Progenitor cell of endocrine pancreas (in vitro differentiated cells): ENCODE measurements around the gene LCE4A. TPM values are rescaled to one million over a fixed set of nuclear protein-coding genes. Genes with fewer than 3 reads are reported as not detected.

Experiments used
- DNase-seq: peaks from one replicate; pipeline ENCODE4 v3.0.0; 2021; ENCODE audit warnings: low spot score; ENCODE audit not compliant: unreplicated experiment
- H3K27ac Mint-ChIP-seq: 2 replicates; pipeline ENCODE4 v1.8.0; 2021; ENCODE audit warnings: mild to moderate bottlenecking, moderate library complexity, mixed read lengths
- H3K27me3 Mint-ChIP-seq: 2 replicates; pipeline ENCODE4 v1.8.0; 2021; ENCODE audit warnings: mixed read lengths
- H3K36me3 Mint-ChIP-seq: 2 replicates; pipeline ENCODE4 v1.8.0; 2022; ENCODE audit warnings: mixed read lengths; ENCODE audit not compliant: insufficient read depth
- H3K4me1 Mint-ChIP-seq: 2 replicates; pipeline ENCODE4 v1.8.0; 2021; ENCODE audit warnings: low read depth, mixed read lengths
- H3K4me3 Mint-ChIP-seq: 2 replicates; pipeline ENCODE4 v1.8.0; 2021; ENCODE audit warnings: low read depth, mild to moderate bottlenecking, moderate library complexity, mixed read lengths
- H3K9me3 Mint-ChIP-seq: 2 replicates; pipeline ENCODE4 v1.8.0; 2021; ENCODE audit warnings: low read depth, mixed read lengths
- CTCF ChIP-seq: fragments of 200-600 bp; sonication (generic); IDR thresholded peaks from one replicate; pipeline ENCODE4 v1.5.0; 2021; ENCODE audit warnings: antibody characterized with exemption, mild to moderate bottlenecking; ENCODE audit not compliant: unreplicated experiment
- total RNA-seq: library from RNA; stranded (reverse); gene quantifications from 2 replicates; pipeline ENCODE4 v1.2.1, GENCODE V29; 2021

Gene LCE4A
- total RNA-seq, 1 donor from 2014 or later, result not detected

- Mint-ChIP-seq H3K9me3 (peaks cover 59% of the 10 kb centered on the region), H3K36me3 (no peaks in the 10 kb centered on the region), H3K4me3 (no peak overlapping the region), H3K27me3 (no peaks in the 10 kb centered on the region), H3K4me1 (no peaks in the 10 kb centered on the region), H3K27ac (no peak overlapping the region)
- no peak for DNase-seq
- no peak for TF ChIP-seq CTCF
Observed at GRCh38 chr1:152735648-152736047, 27.7 kb downstream of the LCE4A start.

GRCh38 chr1:152737997-152738396, 30.0 kb downstream of the LCE4A start:
- Mint-ChIP-seq H3K9me3 (peaks cover 70% of the 10 kb centered on the region), H3K27ac (no peak overlapping the region), H3K4me3 (no peak overlapping the region), H3K4me1 (no peaks in the 10 kb centered on the region), H3K27me3 (no peaks in the 10 kb centered on the region), H3K36me3 (no peaks in the 10 kb centered on the region)
- DNase-seq, result no peak
- TF ChIP-seq CTCF, result no peak

GRCh38 chr1:152739841-152740240, 31.9 kb downstream of the LCE4A start:
- H3K27me3 Mint-ChIP-seq, result no peaks in the 10 kb centered on the region
- DNase-seq, result no peak
- no peaks in the 10 kb centered on the region for H3K4me1 Mint-ChIP-seq
- H3K9me3 Mint-ChIP-seq, result peaks cover 69% of the 10 kb centered on the region
- no peak overlapping the region for H3K4me3 Mint-ChIP-seq
- peaks cover 3% of the 10 kb centered on the region for H3K36me3 Mint-ChIP-seq
- TF ChIP-seq CTCF, result no peak
- no peak overlapping the region for H3K27ac Mint-ChIP-seq

- H3K36me3 Mint-ChIP-seq, result peaks cover 3% of the 10 kb centered on the region
- no peak for DNase-seq
- TF ChIP-seq CTCF, result no peak
- no peaks in the 10 kb centered on the region for H3K4me1 Mint-ChIP-seq
- no peak overlapping the region for H3K4me3 Mint-ChIP-seq
- H3K9me3 Mint-ChIP-seq, result peaks cover 71% of the 10 kb centered on the region
- no peak overlapping the region for H3K27ac Mint-ChIP-seq
- no peaks in the 10 kb centered on the region for H3K27me3 Mint-ChIP-seq
Observed at GRCh38 chr1:152741656-152742055, 33.7 kb downstream of the LCE4A start.

GRCh38 chr1:152743371-152744145, 35.6 kb downstream of the LCE4A start:
- no peak for TF ChIP-seq CTCF
- Mint-ChIP-seq H3K36me3 (peaks cover 4% of the 10 kb centered on the region), H3K27ac (no peak overlapping the region), H3K9me3 (peaks cover 71% of the 10 kb centered on the region), H3K4me3 (no peak overlapping the region), H3K27me3 (no peaks in the 10 kb centered on the region), H3K4me1 (no peaks in the 10 kb centered on the region)
- no peak for DNase-seq
